Bronchial epithelial cell (primary cell): ENCODE data around the gene NCOA4. TPM values are rescaled to one million over a fixed set of nuclear protein-coding genes. Genes with fewer than 3 reads are reported as not detected.
A peak's percentile ranks its signal among the peaks of the same experiment; 100 is the strongest.

Source experiments
- DNase-seq: peaks from one replicate; pipeline ENCODE4 v3.0.0-alpha.2; 2010; ENCODE audit warnings: low read depth
- FAIRE-seq: peaks from 2 replicates; lab custom pipeline; 2011; peaks lifted over from hg19 to GRCh38; lab: Jason Lieb, UNC
- H3K27me3 ChIP-seq: 2 replicates; pipeline ENCODE4 v1.5.1; 2011; ENCODE audit warnings: low read length; ENCODE audit not compliant: control insufficient read depth, insufficient read depth
- H3K36me3 ChIP-seq: 2 replicates; pipeline ENCODE4 v1.5.1; 2011; ENCODE audit warnings: low read length; ENCODE audit not compliant: control insufficient read depth, insufficient read depth
- H3K4me3 ChIP-seq: 2 replicates; pipeline ENCODE4 v1.5.1; 2011; ENCODE audit warnings: mild to moderate bottlenecking, low read depth, low read length, control low read depth
- total RNA-seq: library from RNA; depleted of rRNA; stranded (reverse); fragments of >200 nt; gene quantifications from 2 replicates; pipeline ENCODE4 v1.2.1, GENCODE V29; 2014
- TF ChIP-seq, protein P1 (sequence below): IDR thresholded peaks from 2 replicates; pipeline ENCODE4 v1.5.1; 2011; ENCODE audit warnings: mild to moderate bottlenecking, moderate library complexity, low read length, control low read depth, inconsistent platforms; ENCODE audit not compliant: insufficient read depth, severe bottlenecking

NCOA4 gene
- 150 and 169 TPM in 2 replicates for total RNA-seq

DNA sequence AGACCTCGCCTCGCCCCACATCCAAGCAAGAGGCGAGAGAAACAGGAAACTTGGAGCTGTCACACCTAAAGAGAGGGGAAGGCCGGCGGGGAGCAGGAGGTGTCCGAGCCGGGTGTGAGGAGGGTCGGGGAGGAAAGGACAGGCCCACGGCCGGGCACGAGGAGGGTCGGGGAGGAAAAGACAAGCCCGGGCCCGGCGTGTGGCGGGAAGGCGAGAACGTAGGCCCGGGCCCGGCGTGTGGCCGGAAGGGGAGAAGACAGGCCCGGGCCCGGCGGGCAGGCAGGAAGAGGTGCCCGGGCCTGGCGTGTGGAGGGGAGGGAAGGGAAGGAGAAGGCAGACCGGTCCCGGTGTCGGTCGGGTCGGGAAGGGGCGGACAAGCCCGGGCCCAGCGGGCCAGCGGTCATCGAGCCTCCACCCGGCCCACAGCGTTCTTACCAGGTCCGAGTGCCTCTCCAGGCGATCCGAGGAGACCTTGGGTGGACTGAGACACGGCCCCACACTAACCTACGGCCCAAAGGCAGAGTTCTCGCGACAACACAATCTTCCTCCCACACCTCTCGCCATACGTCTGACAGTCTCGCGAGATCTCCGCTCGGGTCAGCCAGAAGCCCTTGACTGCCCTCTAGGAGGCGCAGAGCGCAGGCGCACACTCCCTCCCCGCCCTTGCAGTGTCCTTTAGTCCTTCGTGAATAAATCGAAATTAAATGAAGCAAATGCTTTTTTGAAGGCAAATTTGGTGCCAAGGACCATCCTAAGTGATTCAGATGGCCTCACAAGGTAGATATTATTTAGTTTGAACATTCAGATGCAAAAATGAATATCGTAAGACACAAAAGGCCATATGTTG lies at the start of gene NCOA4:
Gene NCOA4 (minus strand): TSS at position 533 of the 847 bp plus-strand sequence. CDS start 13,943 bp downstream, outside the sequence.
- Histone ChIP-seq H3K27me3 (no peaks in the 10 kb centered on the region), H3K4me3 (peak within 1 kb of the TSS; percentile 87), H3K36me3 (no peaks in the 10 kb centered on the region)
- no peak for FAIRE-seq
- TF ChIP-seq, protein P1, sequence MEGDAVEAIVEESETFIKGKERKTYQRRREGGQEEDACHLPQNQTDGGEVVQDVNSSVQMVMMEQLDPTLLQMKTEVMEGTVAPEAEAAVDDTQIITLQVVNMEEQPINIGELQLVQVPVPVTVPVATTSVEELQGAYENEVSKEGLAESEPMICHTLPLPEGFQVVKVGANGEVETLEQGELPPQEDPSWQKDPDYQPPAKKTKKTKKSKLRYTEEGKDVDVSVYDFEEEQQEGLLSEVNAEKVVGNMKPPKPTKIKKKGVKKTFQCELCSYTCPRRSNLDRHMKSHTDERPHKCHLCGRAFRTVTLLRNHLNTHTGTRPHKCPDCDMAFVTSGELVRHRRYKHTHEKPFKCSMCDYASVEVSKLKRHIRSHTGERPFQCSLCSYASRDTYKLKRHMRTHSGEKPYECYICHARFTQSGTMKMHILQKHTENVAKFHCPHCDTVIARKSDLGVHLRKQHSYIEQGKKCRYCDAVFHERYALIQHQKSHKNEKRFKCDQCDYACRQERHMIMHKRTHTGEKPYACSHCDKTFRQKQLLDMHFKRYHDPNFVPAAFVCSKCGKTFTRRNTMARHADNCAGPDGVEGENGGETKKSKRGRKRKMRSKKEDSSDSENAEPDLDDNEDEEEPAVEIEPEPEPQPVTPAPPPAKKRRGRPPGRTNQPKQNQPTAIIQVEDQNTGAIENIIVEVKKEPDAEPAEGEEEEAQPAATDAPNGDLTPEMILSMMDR = peak; percentile 81
- DNase-seq = peak; percentile 95

DNA sequence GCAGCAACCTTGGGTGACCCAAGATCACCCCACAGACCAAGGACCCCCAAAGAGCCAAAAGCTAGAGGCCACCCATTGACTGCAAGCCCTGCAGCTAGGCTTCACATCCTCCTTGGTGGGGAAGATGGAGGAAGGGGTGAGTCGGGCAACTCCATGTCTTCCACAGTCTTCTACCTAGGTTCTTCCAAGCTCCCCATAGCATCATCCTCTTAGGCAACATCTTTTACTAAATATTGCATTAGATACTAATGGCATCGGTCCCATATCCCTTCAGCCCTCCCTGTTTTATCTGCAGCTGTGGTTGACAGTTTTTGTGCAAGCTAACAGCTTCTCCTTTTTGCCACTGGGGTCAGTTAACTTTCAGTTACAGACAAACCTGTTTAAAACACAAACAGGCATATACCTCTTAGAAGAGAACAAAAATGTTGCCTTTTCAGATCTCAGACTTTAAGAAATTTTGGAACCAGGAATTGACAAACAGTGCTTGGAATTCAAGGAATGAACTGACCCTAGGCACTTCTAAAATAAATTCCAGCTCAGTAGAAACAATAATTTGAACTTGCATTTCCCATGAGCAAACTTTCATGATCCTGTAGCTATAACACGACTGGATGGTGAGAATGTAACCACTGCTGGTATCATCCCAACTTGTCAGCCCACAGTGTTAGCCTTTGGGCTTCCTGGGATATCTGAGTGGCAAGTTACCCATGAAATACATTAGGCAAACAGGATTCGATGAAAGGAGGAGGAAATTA lies 49.6 kb upstream of the NCOA4 start:
- TF ChIP-seq, protein P1 = no peak
- Histone ChIP-seq H3K4me3 (no peak overlapping the region), H3K27me3 (peaks cover 1% of the 10 kb centered on the region), H3K36me3 (no peaks in the 10 kb centered on the region)
- DNase-seq (no peak), FAIRE-seq (no peak)

DNA sequence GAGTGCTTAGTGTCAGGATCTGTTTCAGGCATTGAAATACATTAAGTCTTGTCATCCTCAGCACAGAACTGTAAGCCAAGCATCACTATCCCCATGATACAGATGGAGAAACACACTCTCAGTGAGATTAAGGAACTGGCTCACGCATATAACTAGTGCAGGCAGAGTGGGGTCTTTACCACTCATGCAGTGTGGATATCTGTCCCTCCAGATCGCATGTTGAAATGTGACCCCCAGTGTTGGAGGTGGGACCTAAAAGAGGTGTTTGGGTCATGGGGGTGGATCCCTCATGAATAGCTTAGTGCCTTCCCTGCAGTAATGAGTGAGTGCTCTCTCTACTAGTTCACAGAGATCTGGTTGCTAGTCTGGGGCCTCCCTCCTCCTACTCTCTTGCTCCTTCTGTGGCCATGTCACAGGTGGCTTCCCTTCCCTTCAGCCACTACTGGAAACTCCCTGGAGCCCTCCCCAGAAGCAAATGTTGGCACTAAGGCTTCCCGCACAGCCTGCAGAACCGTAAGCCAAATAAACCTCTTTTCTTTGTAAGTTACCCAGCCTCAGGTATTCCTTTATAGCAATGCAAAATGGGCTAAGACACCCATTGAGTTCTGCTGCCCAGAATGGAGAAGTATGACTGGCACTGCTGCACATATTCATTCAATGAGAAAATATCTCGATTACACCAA lies 47.4 kb upstream of the NCOA4 start:
- H3K4me3 ChIP-seq = no peak overlapping the region
- TF ChIP-seq, protein P1 = no peak
- H3K27me3 ChIP-seq = peaks cover 1% of the 10 kb centered on the region
- H3K36me3 ChIP-seq = no peaks in the 10 kb centered on the region
- FAIRE-seq (no peak), DNase-seq (no peak)

DNA sequence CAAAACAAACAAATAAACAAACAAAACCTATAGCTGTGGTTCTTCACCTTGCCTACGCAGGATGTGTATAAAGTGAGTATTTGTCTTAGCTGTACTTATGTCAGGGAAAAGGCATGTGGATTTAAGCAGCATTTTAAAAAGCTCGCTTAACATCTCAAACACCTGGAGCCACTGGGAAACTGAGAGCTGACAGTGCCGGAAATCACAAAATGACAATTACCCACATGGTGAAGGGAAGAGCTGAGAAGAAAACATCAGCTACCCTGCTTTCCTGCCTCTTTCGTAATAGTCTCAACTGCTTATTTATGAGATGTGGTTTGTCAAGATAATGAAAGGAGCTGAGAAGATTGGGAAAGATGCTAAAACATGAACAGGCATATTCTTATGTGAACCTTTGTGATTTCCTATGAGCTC lies 46.7 kb upstream of the NCOA4 start:
- Histone ChIP-seq H3K27me3 (peaks cover 1% of the 10 kb centered on the region), H3K4me3 (no peak overlapping the region), H3K36me3 (no peaks in the 10 kb centered on the region)
- TF ChIP-seq, protein P1 = no peak
- FAIRE-seq (no peak), DNase-seq (peak; percentile 20)

DNA sequence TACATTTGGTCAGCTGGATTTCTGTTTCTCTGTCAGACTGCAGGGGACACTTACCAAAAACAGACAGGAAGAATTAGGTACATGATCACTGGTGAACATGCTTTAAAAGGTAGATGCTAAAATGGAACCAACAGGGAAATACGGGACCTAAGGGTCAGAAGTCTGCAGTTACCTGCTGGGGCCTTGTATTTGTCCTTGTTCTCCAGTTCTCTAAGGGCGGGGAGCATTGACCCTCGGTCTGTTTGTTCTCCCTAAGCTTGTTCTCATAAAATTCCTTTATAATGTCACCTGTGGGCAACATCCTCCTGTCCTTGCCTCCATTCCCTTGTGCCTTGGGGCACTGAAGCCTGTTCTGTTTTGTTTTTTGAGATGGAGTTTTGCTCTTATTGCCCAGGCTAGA lies 45.4 kb upstream of the NCOA4 start:
- FAIRE-seq (no peak), DNase-seq (no peak)
- Histone ChIP-seq H3K36me3 (no peaks in the 10 kb centered on the region), H3K27me3 (peaks cover 1% of the 10 kb centered on the region), H3K4me3 (no peak overlapping the region)
- TF ChIP-seq, protein P1 = no peak
